NOMO-1 treated with DMSO at 0.1 percent for 48 hours (cell line): ENCODE results near the gene ALDH8A1.
"Not testable (repeated sequence)": the region's sequence is repeated elsewhere in the genome, so short reads cannot be mapped to it uniquely, and the experiment has no call there.

Source experiments
- DNase-seq: peaks from one replicate; lab custom pipeline; 2025; ENCODE audit not compliant: unreplicated experiment; lab: John Stamatoyannopoulos, UW

ALDH8A1 gene

DNA sequence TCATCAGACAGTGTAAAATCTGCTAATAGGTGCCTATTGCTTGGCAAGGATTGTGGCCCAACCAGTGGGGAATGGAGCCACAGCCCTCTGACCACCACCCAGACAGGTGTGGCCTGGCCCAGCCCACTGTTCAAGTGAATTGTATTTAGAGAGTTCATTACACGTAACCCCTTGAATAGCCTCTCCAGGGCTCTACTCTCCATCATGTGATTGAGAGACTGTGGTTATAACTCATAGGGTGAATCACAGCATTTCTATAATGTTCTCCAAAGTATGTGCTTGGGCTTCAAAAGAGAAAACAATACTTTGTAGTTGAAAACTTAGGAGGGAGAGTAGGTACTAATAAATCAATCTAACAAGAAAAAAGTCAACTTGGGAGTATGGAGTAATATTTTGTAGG, 38.4 kb downstream of the ALDH8A1 start:
- DNase-seq, result no peak

DNA sequence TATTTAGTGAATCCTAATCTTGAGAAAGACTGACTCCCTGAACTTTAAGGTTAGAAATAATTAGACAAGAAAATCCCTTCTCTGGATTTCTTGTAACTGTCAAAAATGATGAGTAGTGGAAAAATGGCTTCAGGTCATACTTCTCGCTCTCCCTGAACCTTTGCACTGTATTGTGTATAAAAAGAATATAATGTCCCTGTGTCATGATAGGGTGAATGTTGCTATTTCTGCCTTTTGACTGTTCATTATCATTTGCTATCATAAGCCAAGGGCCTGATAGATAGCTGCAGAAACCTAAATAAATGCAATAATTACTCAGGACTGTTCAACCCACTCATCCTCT, 39.3 kb downstream of the ALDH8A1 start:
- DNase-seq, result no peak

DNA sequence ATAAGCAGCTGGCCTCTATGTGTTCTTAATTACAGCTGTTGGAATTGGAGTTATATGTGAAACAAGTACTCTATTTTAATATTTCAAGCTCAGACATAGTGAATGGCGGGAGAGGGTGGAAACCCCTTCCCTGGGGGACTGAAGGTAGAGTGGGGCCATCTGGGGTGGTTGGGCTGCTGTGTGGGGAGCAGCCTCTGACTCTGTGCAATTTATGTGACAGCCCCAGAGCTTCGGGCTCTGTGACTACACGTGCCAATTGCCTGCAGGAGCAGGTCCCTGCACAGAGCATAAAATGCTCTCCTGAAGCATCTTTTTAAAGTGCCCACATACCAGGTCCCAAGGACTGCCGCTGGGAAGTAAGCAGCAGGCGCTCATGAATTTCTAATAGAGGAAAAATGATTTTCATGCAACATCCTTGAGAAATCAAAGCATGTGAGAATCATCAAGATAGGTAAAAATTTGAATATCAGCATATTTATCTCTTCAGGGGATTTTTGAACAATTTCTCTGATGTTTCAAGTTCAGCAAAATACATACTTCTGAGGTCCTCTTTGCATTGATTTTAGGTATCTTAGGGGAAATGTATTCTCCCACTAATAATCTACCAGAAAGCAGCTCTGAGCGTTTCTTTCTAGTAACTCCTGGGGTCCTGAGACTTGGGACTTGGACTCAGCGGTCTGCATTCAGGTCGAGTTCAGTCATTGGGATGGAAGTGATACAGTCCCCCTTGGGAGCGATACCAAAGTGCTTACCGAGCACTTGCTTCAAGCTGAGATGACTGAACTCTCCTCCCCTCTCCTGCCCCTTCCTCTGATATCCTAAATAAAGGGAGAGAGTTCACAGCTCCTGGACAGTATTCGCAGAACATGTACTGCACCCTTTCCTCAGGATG, 40.0 kb downstream of the ALDH8A1 start:
- DNase-seq, result no peak

- peak; percentile 42 for DNase-seq
Measured at GRCh38 chr6:134908906-134909516, 40.9 kb downstream of the ALDH8A1 start.

- DNase-seq, result not testable (repeated sequence)
Measured at GRCh38 chr6:134904731-134905130, 45.2 kb downstream of the ALDH8A1 start.

DNA sequence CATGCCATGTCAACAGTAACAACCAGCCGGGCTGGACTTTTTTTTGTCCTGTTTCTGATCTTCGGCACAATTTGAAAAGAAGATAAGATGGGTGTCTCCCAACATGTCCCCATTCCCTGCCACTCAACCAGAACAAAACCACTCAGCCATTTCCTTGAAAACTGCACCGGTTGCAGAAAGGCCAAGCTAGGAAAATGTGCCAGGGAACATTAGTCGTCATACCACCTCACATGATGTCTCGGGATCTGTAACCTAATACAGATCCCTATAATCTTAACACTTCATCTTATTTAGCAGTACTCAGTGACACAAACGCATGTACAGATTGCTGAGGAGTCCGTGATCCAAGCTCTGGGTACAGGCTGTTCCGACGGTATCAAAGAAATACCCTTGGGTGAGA, 46.5 kb downstream of the ALDH8A1 start:
- DNase-seq, result no peak

GRCh38 chr6:134902936-134903335, 47.0 kb downstream of the ALDH8A1 start:
- no peak for DNase-seq

DNA sequence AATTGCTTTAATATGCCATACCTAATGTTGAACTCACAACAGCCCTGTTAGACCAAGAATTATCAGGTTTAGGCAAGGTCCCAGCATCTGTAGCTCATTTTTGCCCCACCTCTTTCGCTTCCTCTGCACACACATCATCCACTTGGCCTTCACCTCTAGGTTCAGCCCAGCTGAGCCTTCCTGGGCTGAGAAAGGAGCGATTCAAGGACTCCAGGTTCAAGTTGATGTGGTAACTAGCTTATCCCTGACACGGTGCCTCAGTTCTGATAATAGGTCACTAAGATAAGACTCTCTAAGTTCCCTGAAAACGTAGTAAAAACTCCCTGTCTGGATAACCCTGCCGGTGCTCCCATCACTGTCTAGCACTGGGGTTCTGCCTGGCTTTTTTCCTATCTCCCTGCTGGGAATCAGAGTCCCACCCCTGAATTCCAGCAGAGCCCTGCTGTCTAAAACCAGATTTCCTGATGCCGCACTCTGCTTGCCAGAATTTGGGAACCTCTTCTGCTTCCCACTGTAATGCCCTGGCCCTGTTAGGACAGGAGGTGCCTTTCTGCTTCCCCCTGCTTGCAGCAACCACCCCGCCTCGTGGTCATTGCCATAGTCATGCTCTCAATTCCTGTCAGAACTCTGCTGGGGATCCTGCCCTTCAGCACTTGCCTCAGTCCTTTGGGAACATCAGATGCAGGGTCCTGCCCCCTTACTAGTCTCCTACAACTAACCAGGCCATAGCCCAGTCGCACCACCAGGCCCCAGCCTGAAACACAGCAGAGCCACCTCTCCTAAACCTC, 47.6 kb downstream of the ALDH8A1 start:
- DNase-seq, result no peak

GRCh38 chr6:134898575-134898974, 51.3 kb downstream of the ALDH8A1 start:
- DNase-seq, result no peak

DNA sequence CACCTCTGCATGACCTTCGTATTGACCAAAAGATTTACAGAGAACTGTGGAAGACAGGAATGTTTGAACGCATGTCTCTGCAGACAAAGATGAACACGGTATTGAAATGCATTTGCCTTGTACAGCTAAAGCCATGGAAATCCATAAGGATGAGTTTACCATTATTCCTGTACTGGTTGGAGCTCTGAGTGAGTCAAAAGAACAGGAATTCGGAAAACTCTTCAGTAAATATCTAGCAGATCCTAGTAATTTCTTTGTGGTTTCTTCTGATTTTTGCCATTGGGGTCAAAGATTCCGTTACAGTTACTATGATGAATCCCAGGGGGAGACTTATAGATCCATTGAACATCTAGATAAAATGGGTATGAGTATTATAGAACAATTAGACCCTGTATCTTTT, 51.7 kb downstream of the ALDH8A1 start:
- DNase-seq, result not testable (repeated sequence)

GRCh38 chr6:134896910-134897309, 53.0 kb downstream of the ALDH8A1 start:
- DNase-seq, result no peak

GRCh38 chr6:134894800-134895199, 55.1 kb downstream of the ALDH8A1 start:
- DNase-seq, result no peak

DNA sequence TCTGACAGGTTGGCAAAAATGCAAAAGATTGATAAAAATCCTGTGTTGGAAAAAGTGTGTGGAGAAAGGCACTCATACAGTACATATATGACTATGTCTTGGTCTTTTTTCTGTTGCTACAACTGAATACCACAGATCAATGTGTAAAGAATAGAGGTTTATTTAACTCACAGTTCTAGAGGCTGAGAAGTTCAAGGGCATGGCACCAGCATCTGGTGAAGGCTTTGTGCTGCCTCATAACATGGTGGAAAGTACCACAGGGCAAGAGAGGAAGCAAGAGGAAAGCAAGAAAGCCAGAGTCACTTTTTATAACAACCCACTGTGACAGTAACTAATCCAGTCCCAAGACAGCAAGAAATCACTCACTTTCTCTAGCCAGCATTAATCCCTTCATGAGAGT, 57.5 kb downstream of the ALDH8A1 start:
- no peak for DNase-seq

DNA sequence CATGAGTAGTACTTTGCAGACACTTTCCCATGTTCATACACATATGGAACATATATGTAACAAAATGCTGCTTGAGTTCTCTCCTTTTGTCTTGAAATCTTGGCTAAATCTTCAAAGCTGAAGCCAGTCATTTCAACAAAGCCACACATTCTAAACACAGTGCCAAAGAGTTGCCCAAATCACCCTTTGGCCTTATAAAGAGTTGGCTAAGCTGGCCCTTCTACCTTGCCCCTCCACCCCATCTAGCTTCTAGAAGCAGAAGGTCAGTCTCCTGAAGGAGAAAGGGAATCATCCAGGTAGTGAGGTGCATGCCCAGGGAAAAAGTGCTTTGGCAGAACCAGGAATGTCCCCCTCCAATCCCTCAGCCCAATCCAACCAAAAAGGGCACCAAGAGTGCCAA, 58.3 kb downstream of the ALDH8A1 start:
- DNase-seq, result no peak

GRCh38 chr6:134888316-134888715, 61.6 kb downstream of the ALDH8A1 start:
- DNase-seq, result no peak

DNA sequence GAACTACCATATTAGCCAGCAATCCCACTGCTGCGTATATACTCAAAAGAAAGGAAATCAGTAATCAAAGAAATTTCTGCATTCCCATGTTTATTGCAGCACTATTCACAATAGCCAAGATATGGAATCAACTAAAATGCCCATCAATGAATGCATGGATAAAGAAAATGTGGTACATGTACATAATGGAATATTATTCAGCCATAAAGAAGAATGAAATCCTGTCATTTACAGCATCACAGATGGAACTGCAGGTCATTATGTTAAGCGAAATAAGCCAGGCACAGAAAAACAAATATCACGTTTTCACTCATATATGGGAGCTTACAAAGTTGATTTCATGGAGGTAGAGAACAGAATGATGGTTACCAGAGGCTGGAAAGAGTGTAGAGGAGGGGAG, 65.1 kb downstream of the ALDH8A1 start:
- no peak for DNase-seq

DNA sequence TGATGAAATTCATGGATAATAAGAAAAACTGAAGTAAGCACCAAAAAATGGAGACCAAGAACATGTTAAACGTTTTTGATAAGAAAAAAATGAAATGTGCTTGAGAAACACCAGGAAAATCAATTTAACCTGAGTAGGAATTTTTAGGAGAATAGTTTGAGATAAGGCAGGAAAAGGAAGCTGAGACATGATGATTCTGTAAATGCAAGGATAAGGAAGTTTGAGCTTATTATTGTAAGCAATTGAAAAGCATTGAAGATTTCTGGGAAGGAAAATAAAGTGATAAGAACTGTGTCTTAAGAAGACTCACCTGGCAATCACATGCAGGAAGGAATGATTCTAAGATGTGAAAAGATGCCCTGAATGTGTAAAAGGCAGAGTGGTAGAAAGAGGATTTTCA, 66.6 kb downstream of the ALDH8A1 start:
- no peak for DNase-seq

DNA sequence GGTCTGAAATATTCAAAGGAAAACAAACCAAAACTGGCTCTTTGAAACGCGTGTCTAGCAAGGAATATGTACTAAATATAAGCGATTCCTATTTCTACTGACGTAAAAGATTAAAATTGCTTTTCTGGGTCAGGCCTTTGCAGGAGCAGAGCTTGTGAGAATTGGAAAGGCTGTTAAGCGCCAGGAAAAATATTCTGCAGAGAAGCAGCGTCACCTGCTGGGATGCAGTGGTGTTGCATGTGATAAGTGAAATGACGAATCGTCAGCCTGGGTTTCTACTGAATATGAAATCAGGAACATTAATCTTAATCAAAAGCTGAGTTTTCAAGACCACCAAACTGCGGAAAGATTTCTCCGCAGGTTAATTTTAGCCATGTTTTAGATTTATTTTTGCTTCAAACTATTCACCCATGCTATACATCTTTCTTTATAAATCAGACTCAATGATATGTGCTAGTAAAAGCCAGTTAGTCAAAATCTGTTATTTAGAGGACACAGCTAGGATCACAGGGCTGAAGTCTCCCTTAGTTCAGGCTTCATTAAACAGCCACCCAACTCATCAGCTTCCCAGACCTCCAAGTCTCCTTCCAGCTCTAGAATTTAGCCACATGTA, 67.4 kb downstream of the ALDH8A1 start:
- peak; percentile 62 for DNase-seq

DNA sequence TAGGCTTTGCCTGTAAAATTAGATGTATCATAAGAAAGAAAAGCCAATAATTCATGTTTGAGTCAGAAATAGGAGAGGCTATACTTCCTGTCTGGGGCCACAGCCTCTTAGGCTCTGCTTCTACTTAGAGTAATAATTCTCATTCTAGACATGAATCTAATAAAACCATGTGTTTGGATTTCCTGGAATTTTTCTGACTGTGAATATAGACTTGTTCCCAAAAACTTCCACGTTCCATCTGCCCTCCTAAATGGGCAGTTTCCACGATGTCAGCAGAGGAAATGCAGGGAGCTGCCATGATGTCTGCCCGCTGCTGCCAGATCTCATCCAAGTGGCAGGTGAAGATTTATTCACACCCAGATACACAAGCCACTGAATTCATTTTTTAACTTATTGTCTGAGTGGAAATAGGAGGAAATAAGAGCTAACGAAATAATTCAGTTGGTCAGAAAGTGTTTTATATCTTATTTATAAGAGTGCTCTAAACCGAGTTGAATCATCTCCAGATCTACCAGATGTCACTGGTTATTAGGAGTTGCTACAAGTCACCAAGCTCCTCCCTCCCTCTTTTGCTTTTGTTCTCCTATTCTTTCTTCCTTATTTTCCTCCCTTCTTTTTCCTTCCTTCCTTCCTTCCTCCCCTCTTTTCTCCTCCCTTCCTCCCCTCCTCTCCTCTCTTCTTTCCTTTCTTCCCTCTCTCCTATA, 69.3 kb downstream of the ALDH8A1 start:
- peak; percentile 24 for DNase-seq

GRCh38 chr6:134878136-134878535, 71.8 kb downstream of the ALDH8A1 start:
- no peak for DNase-seq

DNA sequence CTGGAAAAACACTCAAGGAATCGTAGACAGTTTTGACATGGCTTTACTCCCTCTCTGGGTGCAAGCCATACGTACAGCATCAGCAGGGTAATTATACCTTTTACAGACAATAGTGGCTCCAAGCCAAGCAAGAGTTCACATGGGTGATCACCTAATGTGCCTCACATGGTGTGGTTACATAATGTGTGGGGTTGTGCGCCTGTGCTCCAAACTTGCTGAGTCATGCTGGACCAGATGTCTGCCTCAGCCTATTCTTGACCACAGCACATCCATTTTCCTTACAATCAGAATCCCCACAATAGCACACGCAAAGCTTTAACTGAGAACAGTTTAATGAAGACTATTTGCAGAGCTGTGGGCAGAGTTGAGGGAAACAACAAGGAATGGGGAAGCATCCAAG, 74.5 kb downstream of the ALDH8A1 start:
- no peak for DNase-seq
